ENCODE data around the gene TNFAIP1. TPM values are rescaled to one million over a fixed set of nuclear protein-coding genes. Genes with fewer than 3 reads are reported as not detected.

TNFAIP1 gene
- total RNA-seq, 1 donor from 2014 or later, result 18.8 TPM

- Histone ChIP-seq H3K27ac (ENCODE audit: low read depth, low read length) (no peak overlapping the region), H3K9me3 (ENCODE audit: control insufficient read depth in 3 of 3, low read length in 3 of 3) (no peaks in the 10 kb centered on the region), H3K4me1 (ENCODE audit: control insufficient read depth in 3 of 3, insufficient read depth in 3 of 3, low read length in 3 of 3) (peaks cover 3 to 41% (median 23%) of the 10 kb centered on the region in 3 donors), H3K27me3 (ENCODE audit: control insufficient read depth in 3 of 3, insufficient read depth in 3 of 3, low read length in 3 of 3) (no peaks in the 10 kb centered on the region), H3K36me3 (ENCODE audit: control insufficient read depth in 3 of 3, insufficient read depth in 3 of 3, low read length in 3 of 3) (peaks cover 81 to 91% (median 85%) of the 10 kb centered on the region in 3 donors), H3K9ac (ENCODE audit: low read depth in 1 of 3, low read length in 3 of 3) (peak overlapping the region in 1 of 3 donors; percentile 45), H3K4me3 (ENCODE audit: low read length in 3 of 3) (no peak overlapping the region)
Measured at GRCh38 chr17:28344011-28344410, 8.4 kb downstream of the TNFAIP1 start.

GRCh38 chr17:28344435-28344901 lies 8.9 kb downstream of the TNFAIP1 start:
- H3K4me3 ChIP-seq (ENCODE audit: low read length in 3 of 3), result no peak overlapping the region
- peaks cover 81 to 92% (median 89%) of the 10 kb centered on the region in 3 donors for H3K36me3 ChIP-seq (ENCODE audit: control insufficient read depth in 3 of 3, insufficient read depth in 3 of 3, low read length in 3 of 3)
- H3K4me1 ChIP-seq (ENCODE audit: control insufficient read depth in 3 of 3, insufficient read depth in 3 of 3, low read length in 3 of 3), result peaks cover 3 to 37% (median 23%) of the 10 kb centered on the region in 3 donors
- H3K27me3 ChIP-seq (ENCODE audit: control insufficient read depth in 3 of 3, insufficient read depth in 3 of 3, low read length in 3 of 3), result no peaks in the 10 kb centered on the region
- H3K27ac ChIP-seq (ENCODE audit: low read depth, low read length), result no peak overlapping the region
- no peak overlapping the region for H3K9ac ChIP-seq (ENCODE audit: low read depth in 1 of 3, low read length in 3 of 3)
- no peaks in the 10 kb centered on the region for H3K9me3 ChIP-seq (ENCODE audit: control insufficient read depth in 3 of 3, low read length in 3 of 3)

GRCh38 chr17:28345419-28346198 lies 10.0 kb downstream of the TNFAIP1 start:
- Histone ChIP-seq H3K36me3 (ENCODE audit: control insufficient read depth in 3 of 3, insufficient read depth in 3 of 3, low read length in 3 of 3) (peaks cover 85 to 94% (median 93%) of the 10 kb centered on the region in 3 donors), H3K27me3 (ENCODE audit: control insufficient read depth in 3 of 3, insufficient read depth in 3 of 3, low read length in 3 of 3) (no peaks in the 10 kb centered on the region), H3K27ac (ENCODE audit: low read depth, low read length) (no peak overlapping the region), H3K9ac (ENCODE audit: low read depth in 1 of 3, low read length in 3 of 3) (peak overlapping the region in 1 of 3 donors; percentile 5), H3K9me3 (ENCODE audit: control insufficient read depth in 3 of 3, low read length in 3 of 3) (no peaks in the 10 kb centered on the region), H3K4me3 (ENCODE audit: low read length in 3 of 3) (no peak overlapping the region), H3K4me1 (ENCODE audit: control insufficient read depth in 3 of 3, insufficient read depth in 3 of 3, low read length in 3 of 3) (peaks cover 3 to 35% (median 23%) of the 10 kb centered on the region in 3 donors)

DNA sequence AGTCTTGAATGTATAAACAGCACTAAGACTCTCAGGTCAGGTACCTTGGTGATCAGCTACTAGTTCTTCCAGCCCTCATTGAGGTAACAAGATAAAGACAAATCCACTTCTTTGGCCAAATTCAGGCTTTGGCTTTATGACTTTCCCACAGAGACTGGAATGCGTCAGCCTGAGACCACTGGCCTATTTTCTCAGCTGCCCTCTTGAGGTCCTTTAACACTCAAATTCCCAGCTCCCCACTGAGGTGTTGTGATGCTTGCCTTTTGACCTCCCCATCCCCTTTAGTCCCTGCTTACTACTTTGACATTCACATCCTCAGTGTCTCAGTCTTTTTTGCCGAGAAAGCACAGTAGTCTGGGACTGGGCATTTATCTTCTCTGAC lies 10.6 kb downstream of the TNFAIP1 start:
- Histone ChIP-seq H3K4me3 (ENCODE audit: low read length in 3 of 3) (no peak overlapping the region), H3K27ac (ENCODE audit: low read depth, low read length) (no peak overlapping the region), H3K9me3 (ENCODE audit: control insufficient read depth in 3 of 3, low read length in 3 of 3) (no peaks in the 10 kb centered on the region), H3K36me3 (ENCODE audit: control insufficient read depth in 3 of 3, insufficient read depth in 3 of 3, low read length in 3 of 3) (peaks cover 87 to 95% (median 93%) of the 10 kb centered on the region in 3 donors), H3K4me1 (ENCODE audit: control insufficient read depth in 3 of 3, insufficient read depth in 3 of 3, low read length in 3 of 3) (peaks cover 3 to 35% (median 23%) of the 10 kb centered on the region in 3 donors), H3K27me3 (ENCODE audit: control insufficient read depth in 3 of 3, insufficient read depth in 3 of 3, low read length in 3 of 3) (no peaks in the 10 kb centered on the region), H3K9ac (ENCODE audit: low read depth in 1 of 3, low read length in 3 of 3) (no peak overlapping the region)

DNA sequence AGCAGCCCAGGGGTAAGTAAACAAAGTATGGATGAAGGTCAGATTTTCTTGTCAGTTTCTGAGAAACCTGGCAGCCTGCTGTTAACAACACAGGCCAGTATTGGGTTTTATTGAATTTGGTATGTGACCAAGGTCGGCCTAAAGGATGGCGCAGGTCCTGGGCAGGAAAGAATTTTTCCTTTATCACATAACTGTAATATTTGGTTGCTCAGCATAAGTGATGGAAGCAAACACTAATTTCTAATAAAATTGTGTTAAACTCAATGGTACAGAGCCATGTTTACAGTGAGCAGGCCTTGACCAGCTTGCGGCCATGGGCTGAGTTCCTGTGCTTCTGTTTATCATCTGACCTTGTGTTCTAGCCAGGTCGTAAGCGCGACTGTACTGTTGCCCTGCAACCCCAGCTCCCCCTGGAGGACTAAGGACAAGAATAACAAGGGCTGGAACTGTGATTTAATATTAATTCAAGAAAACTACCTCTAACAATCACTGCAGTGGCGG lies 11.2 kb downstream of the TNFAIP1 start:
- no peaks in the 10 kb centered on the region for H3K27me3 ChIP-seq (ENCODE audit: control insufficient read depth in 3 of 3, insufficient read depth in 3 of 3, low read length in 3 of 3)
- H3K36me3 ChIP-seq (ENCODE audit: control insufficient read depth in 3 of 3, insufficient read depth in 3 of 3, low read length in 3 of 3), result peaks cover 87 to 95% (median 93%) of the 10 kb centered on the region in 3 donors
- H3K4me1 ChIP-seq (ENCODE audit: control insufficient read depth in 3 of 3, insufficient read depth in 3 of 3, low read length in 3 of 3), result peaks cover 3 to 35% (median 23%) of the 10 kb centered on the region in 3 donors
- no peaks in the 10 kb centered on the region for H3K9me3 ChIP-seq (ENCODE audit: control insufficient read depth in 3 of 3, low read length in 3 of 3)
- peak overlapping the region in 1 of 3 donors; percentile 20 for H3K9ac ChIP-seq (ENCODE audit: low read depth in 1 of 3, low read length in 3 of 3)
- H3K4me3 ChIP-seq (ENCODE audit: low read length in 3 of 3), result no peak overlapping the region
- H3K27ac ChIP-seq (ENCODE audit: low read depth, low read length), result peak overlapping the region; percentile 29

- Histone ChIP-seq H3K4me1 (ENCODE audit: control insufficient read depth in 3 of 3, insufficient read depth in 3 of 3, low read length in 3 of 3) (peaks cover 3 to 35% (median 23%) of the 10 kb centered on the region in 3 donors), H3K27ac (ENCODE audit: low read depth, low read length) (no peak overlapping the region)
Measured at GRCh38 chr17:28347261-28347891, 11.8 kb downstream of the TNFAIP1 start.

GRCh38 chr17:28348979-28349378 lies 13.4 kb downstream of the TNFAIP1 start:
- Histone ChIP-seq H3K9me3 (ENCODE audit: control insufficient read depth in 3 of 3, low read length in 3 of 3) (no peaks in the 10 kb centered on the region), H3K36me3 (ENCODE audit: control insufficient read depth in 3 of 3, insufficient read depth in 3 of 3, low read length in 3 of 3) (peaks cover 81 to 96% (median 90%) of the 10 kb centered on the region in 3 donors), H3K9ac (ENCODE audit: low read depth in 1 of 3, low read length in 3 of 3) (no peak overlapping the region), H3K4me1 (ENCODE audit: control insufficient read depth in 3 of 3, insufficient read depth in 3 of 3, low read length in 3 of 3) (peaks cover 3 to 26% (median 18%) of the 10 kb centered on the region in 3 donors), H3K4me3 (ENCODE audit: low read length in 3 of 3) (no peak overlapping the region), H3K27ac (ENCODE audit: low read depth, low read length) (no peak overlapping the region), H3K27me3 (ENCODE audit: control insufficient read depth in 3 of 3, insufficient read depth in 3 of 3, low read length in 3 of 3) (no peaks in the 10 kb centered on the region)

More at GRCh38 chr17:28347261-28347891, 11.8 kb downstream of the TNFAIP1 start:
- Histone ChIP-seq H3K36me3 (ENCODE audit: control insufficient read depth in 3 of 3, insufficient read depth in 3 of 3, low read length in 3 of 3) (peaks cover 84 to 94% (median 92%) of the 10 kb centered on the region in 3 donors), H3K9ac (ENCODE audit: low read depth in 1 of 3, low read length in 3 of 3) (peak overlapping the region in 2 of 3 donors; percentile 20 to 33), H3K27me3 (ENCODE audit: control insufficient read depth in 3 of 3, insufficient read depth in 3 of 3, low read length in 3 of 3) (no peaks in the 10 kb centered on the region), H3K9me3 (ENCODE audit: control insufficient read depth in 3 of 3, low read length in 3 of 3) (no peaks in the 10 kb centered on the region), H3K4me3 (ENCODE audit: low read length in 3 of 3) (no peak overlapping the region)

- H3K27ac ChIP-seq (ENCODE audit: low read depth, low read length), result no peak overlapping the region
- no peak overlapping the region for H3K4me3 ChIP-seq (ENCODE audit: low read length in 3 of 3)
- H3K9me3 ChIP-seq (ENCODE audit: control insufficient read depth in 3 of 3, low read length in 3 of 3), result no peaks in the 10 kb centered on the region
- H3K27me3 ChIP-seq (ENCODE audit: control insufficient read depth in 3 of 3, insufficient read depth in 3 of 3, low read length in 3 of 3), result no peaks in the 10 kb centered on the region
- peaks cover 1 to 18% (median 17%) of the 10 kb centered on the region in 3 donors for H3K4me1 ChIP-seq (ENCODE audit: control insufficient read depth in 3 of 3, insufficient read depth in 3 of 3, low read length in 3 of 3)
- peaks cover 77 to 95% (median 90%) of the 10 kb centered on the region in 3 donors for H3K36me3 ChIP-seq (ENCODE audit: control insufficient read depth in 3 of 3, insufficient read depth in 3 of 3, low read length in 3 of 3)
- no peak overlapping the region for H3K9ac ChIP-seq (ENCODE audit: low read depth in 1 of 3, low read length in 3 of 3)
Measured at GRCh38 chr17:28350271-28350670, 14.7 kb downstream of the TNFAIP1 start.

DNA sequence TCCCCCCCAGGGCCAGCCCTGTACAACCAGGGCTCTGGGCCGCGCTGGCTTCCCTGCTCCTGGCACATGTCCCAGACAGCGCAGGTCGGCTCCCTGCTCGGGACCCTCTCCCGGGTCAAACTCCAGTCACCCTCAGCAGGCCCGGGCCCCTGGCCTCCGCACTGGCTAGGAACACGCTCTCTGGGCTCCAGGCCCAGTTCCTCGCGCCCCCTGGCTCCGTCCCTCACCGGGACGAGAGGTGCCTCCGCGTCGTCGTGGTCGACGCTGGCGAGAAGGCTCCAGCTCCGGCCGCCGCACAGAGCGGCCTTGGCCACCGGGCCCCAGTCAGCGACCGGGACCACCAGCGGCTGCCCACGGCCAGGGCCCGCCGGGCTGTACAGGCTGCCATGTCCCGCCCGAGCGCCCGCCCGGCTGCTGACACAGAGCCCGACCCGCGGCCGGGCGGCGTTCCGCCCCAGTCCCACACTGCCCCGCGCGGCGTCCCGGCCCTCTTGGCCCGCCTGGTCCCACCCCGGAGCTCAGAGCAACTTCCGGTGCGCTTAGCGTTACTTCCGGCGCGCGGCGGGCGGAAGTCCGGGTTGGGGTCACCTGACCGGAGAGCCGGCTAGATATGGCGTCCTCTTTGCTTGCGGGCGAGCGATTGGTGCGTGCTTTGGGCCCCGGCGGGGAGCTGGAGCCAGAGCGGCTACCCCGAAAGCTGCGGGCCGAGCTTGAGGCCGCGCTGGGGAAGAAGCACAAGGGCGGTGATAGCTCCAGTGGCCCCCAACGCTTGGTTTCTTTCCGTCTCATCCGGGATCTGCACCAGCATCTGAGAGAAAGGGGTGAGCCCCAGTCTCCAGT lies 21.7 kb downstream of the TNFAIP1 start, which contains the start of gene POLDIP2:
TSS of gene POLDIP2 (minus strand) at position 467 of the 840 bp plus-strand sequence. CDS start at position 388, 79 bp downstream.
- Histone ChIP-seq H3K4me1 (ENCODE audit: control insufficient read depth in 3 of 3, insufficient read depth in 3 of 3, low read length in 3 of 3) (peaks cover 22 to 30% (median 22%) of the 10 kb centered on the region in 3 donors), H3K27me3 (ENCODE audit: control insufficient read depth in 3 of 3, insufficient read depth in 3 of 3, low read length in 3 of 3) (no peaks in the 10 kb centered on the region), H3K9ac (ENCODE audit: low read depth in 1 of 3, low read length in 3 of 3) (peak within 1 kb of the TSS; percentile 93 to 98 (median 98)), H3K4me3 (ENCODE audit: low read length in 3 of 3) (peak within 1 kb of the TSS; percentile 85 to 97 (median 97)), H3K36me3 (ENCODE audit: control insufficient read depth in 3 of 3, insufficient read depth in 3 of 3, low read length in 3 of 3) (peaks cover 47 to 56% (median 53%) of the 10 kb centered on the region in 3 donors), H3K9me3 (ENCODE audit: control insufficient read depth in 3 of 3, low read length in 3 of 3) (no peaks in the 10 kb centered on the region), H3K27ac (ENCODE audit: low read depth, low read length) (peak within 1 kb of the TSS; percentile 92)
